ENCODE data around the gene HEBP2. TPM values are rescaled to one million over a fixed set of nuclear protein-coding genes. Genes with fewer than 3 reads are reported as not detected.

Gene HEBP2
- total and polyA plus RNA-seq, 4 donors = 14.4 to 56.9 (median 25.7) TPM

GRCh38 chr6:138417493-138418117, 13.6 kb downstream of the HEBP2 start:
- TF ChIP-seq CTCF (IDR thresholded peaks at IDR 0.05; ENCODE audit: control extremely low read depth, extremely low read depth) = no peak
- ATAC-seq (ENCODE audit: insufficient read depth, low FRiP score) (no peak), DNase-seq (no peak)
- no peak overlapping the region for H3K9ac ChIP-seq (ENCODE audit: insufficient read depth in 1 of 2, low read length in 2 of 2)
- no peaks in the 10 kb centered on the region for H3K4me1 ChIP-seq (ENCODE audit: control insufficient read depth in 5 of 5, insufficient read depth in 5 of 5, low read length in 5 of 5)
- peaks cover 4 to 26% (median 15%) of the 10 kb centered on the region in 4 donors for H3K36me3 ChIP-seq (ENCODE audit: control insufficient read depth in 4 of 4, insufficient read depth in 4 of 4, low read length in 4 of 4)
- no peak overlapping the region for H3K4me3 ChIP-seq
- no peak overlapping the region for H3K27ac ChIP-seq (ENCODE audit: low read depth in 1 of 2, low read length in 1 of 2)
- H3K27me3 ChIP-seq (ENCODE audit: control insufficient read depth in 3 of 3, insufficient read depth in 3 of 3, low read length in 2 of 3) = no peaks in the 10 kb centered on the region
- peaks cover 0 to 2% (median 0%) of the 10 kb centered on the region in 4 donors for H3K9me3 ChIP-seq (ENCODE audit: control insufficient read depth in 4 of 4, insufficient read depth in 3 of 4, low read length in 3 of 4)
- WGBS, 2 donors = 91 to 94% methylated on average over 3 of the region's 3 CpGs

DNA sequence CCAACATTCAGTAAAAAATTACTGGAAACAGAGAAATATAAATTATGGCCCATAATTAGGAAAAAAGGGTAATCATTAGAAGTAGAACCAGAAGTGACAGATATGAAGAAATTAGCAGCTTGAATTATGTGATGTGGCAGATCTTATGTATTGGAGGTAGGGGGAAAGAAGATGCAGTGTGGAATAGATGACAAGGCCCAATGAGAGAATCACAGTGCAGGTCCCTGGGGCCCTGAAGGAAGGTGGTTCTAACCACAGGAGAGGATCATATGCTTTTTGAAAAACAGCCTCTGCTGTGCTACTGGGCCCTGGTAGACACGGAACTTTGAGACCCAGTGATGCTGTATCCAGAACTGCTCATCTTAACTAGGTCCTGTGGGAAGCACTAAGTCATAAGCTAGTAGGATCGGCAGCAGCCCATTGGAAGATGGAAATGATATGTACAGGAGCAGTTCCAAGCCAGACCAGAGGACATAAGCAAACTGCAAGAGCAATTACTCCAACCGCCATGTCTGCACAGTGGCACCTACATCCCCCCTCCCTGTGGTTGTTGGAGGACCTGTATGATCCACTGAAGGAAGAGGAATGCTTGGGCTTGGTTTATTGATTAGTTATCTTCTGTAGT, 14.2 kb downstream of the HEBP2 start:
- DNase-seq (no peak), ATAC-seq (ENCODE audit: insufficient read depth, low FRiP score) (no peak)
- peaks cover 0 to 2% (median 0%) of the 10 kb centered on the region in 4 donors for H3K9me3 ChIP-seq (ENCODE audit: control insufficient read depth in 4 of 4, insufficient read depth in 3 of 4, low read length in 3 of 4)
- no peak for TF ChIP-seq CTCF (IDR thresholded peaks at IDR 0.05; ENCODE audit: control extremely low read depth, extremely low read depth)
- H3K9ac ChIP-seq (ENCODE audit: insufficient read depth in 1 of 2, low read length in 2 of 2) = no peak overlapping the region
- H3K4me3 ChIP-seq = no peak overlapping the region
- H3K27ac ChIP-seq (ENCODE audit: low read depth in 1 of 2, low read length in 1 of 2) = no peak overlapping the region
- no peaks in the 10 kb centered on the region for H3K27me3 ChIP-seq (ENCODE audit: control insufficient read depth in 3 of 3, insufficient read depth in 3 of 3, low read length in 2 of 3)
- H3K4me1 ChIP-seq (ENCODE audit: control insufficient read depth in 5 of 5, insufficient read depth in 5 of 5, low read length in 5 of 5) = no peaks in the 10 kb centered on the region
- peaks cover 4 to 22% (median 14%) of the 10 kb centered on the region in 4 donors for H3K36me3 ChIP-seq (ENCODE audit: control insufficient read depth in 4 of 4, insufficient read depth in 4 of 4, low read length in 4 of 4)
- WGBS, 2 donors = 98 to 99% methylated on average over 3 of the region's 3 CpGs

DNA sequence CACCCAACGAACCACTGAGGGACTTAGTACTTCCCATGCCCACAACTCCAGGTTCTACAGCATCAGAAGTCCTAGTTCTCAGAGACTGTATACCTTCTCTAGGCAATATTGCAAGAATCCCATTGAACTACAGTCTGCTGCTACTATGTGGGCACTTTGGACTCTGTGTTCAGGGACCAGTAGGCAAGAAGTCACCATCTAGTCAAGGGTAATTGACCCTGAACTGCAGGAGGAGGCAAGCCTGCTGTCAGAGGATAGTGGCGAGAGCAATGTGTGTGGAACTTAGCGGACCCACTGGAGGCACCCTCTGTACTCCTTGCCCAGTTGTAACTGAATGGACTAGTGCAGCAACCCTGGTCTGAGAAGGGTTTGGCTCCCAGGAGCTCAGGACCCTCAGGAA, 15.7 kb downstream of the HEBP2 start:
- ATAC-seq (ENCODE audit: insufficient read depth, low FRiP score) (no peak), DNase-seq (no peak)
- Histone ChIP-seq H3K4me1 (ENCODE audit: control insufficient read depth in 5 of 5, insufficient read depth in 5 of 5, low read length in 5 of 5) (no peaks in the 10 kb centered on the region), H3K9me3 (ENCODE audit: control insufficient read depth in 4 of 4, insufficient read depth in 3 of 4, low read length in 3 of 4) (peaks cover 0 to 2% (median 0%) of the 10 kb centered on the region in 4 donors), H3K4me3 (no peak overlapping the region), H3K9ac (ENCODE audit: insufficient read depth in 1 of 2, low read length in 2 of 2) (no peak overlapping the region), H3K27me3 (ENCODE audit: control insufficient read depth in 3 of 3, insufficient read depth in 3 of 3, low read length in 2 of 3) (no peaks in the 10 kb centered on the region), H3K36me3 (ENCODE audit: control insufficient read depth in 4 of 4, insufficient read depth in 4 of 4, low read length in 4 of 4) (peaks cover 4 to 17% (median 13%) of the 10 kb centered on the region in 4 donors), H3K27ac (ENCODE audit: low read depth in 1 of 2, low read length in 1 of 2) (no peak overlapping the region)
- 97 to 99% methylated on average over 3 of the region's 3 CpGs for WGBS, 2 donors
- TF ChIP-seq CTCF (IDR thresholded peaks at IDR 0.05; ENCODE audit: control extremely low read depth, extremely low read depth) = no peak

Data from lung (tissue), 12 donors.